HL-60 (cell line): ENCODE data around the gene ANKRD1.

ENCODE experiments used
- DNase-seq, 2 experiments: peaks; one replicate each; pipeline ENCODE4 v3.0.0-alpha.2; 2010 to 2020; ENCODE audit warnings: low read depth in 1 of 2, low spot score in 1 of 2
- H3K27ac ChIP-seq: fragments of 250-450 bp; sonication (Bioruptor Pico); replicated peaks from 2 replicates; pipeline ENCODE4 v1.5.1; 2020; ENCODE audit warnings: mild to moderate bottlenecking, moderate library complexity
- H3K27me3 ChIP-seq: fragments of 250-450 bp; sonication (Bioruptor Pico); 2 replicates; pipeline ENCODE4 v1.5.1; 2021; ENCODE audit warnings: mild to moderate bottlenecking, moderate library complexity; ENCODE audit not compliant: insufficient read depth, poor library complexity, severe bottlenecking
- H3K4me3 ChIP-seq: replicated peaks from 2 replicates; pipeline ENCODE4 v1.5.1; 2011; ENCODE audit warnings: mild to moderate bottlenecking, control low read depth, low read length; ENCODE audit not compliant: insufficient read depth
- CTCF ChIP-seq: IDR thresholded peaks from one replicate; pipeline ENCODE4 v1.5.1; 2011; ENCODE audit warnings: low read length, control low read depth, inconsistent platforms; ENCODE audit not compliant: insufficient read depth
- GABPA ChIP-seq: IDR thresholded peaks from 2 replicates; pipeline ENCODE4 v1.6.1; 2012; ENCODE audit warnings: low read depth
- POLR2AphosphoS5 ChIP-seq: IDR thresholded peaks from 2 replicates; pipeline ENCODE4 v1.6.1; 2012; ENCODE audit warnings: low read depth
- SPI1 ChIP-seq: IDR thresholded peaks from 2 replicates; pipeline ENCODE4 v1.6.1; 2012; ENCODE audit warnings: low read depth, mild to moderate bottlenecking, borderline replicate concordance
- TF ChIP-seq, protein P1 (sequence below): IDR thresholded peaks from 2 replicates; pipeline ENCODE4 v1.6.1; 2012; ENCODE audit warnings: low read depth; ENCODE audit not compliant: insufficient replicate concordance

ANKRD1 gene

GRCh38 chr10:90968328-90969081, 47.6 kb upstream of the ANKRD1 start:
- no peak for DNase-seq
- TF ChIP-seq CTCF (no peak), GABPA (no peak), SPI1 (no peak), POLR2AphosphoS5 (no peak)
- TF ChIP-seq, protein P1, sequence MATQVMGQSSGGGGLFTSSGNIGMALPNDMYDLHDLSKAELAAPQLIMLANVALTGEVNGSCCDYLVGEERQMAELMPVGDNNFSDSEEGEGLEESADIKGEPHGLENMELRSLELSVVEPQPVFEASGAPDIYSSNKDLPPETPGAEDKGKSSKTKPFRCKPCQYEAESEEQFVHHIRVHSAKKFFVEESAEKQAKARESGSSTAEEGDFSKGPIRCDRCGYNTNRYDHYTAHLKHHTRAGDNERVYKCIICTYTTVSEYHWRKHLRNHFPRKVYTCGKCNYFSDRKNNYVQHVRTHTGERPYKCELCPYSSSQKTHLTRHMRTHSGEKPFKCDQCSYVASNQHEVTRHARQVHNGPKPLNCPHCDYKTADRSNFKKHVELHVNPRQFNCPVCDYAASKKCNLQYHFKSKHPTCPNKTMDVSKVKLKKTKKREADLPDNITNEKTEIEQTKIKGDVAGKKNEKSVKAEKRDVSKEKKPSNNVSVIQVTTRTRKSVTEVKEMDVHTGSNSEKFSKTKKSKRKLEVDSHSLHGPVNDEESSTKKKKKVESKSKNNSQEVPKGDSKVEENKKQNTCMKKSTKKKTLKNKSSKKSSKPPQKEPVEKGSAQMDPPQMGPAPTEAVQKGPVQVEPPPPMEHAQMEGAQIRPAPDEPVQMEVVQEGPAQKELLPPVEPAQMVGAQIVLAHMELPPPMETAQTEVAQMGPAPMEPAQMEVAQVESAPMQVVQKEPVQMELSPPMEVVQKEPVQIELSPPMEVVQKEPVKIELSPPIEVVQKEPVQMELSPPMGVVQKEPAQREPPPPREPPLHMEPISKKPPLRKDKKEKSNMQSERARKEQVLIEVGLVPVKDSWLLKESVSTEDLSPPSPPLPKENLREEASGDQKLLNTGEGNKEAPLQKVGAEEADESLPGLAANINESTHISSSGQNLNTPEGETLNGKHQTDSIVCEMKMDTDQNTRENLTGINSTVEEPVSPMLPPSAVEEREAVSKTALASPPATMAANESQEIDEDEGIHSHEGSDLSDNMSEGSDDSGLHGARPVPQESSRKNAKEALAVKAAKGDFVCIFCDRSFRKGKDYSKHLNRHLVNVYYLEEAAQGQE: no peak
- Histone ChIP-seq H3K4me3 (no peak overlapping the region), H3K27ac (no peak overlapping the region), H3K27me3 (no peaks in the 10 kb centered on the region)

DNA sequence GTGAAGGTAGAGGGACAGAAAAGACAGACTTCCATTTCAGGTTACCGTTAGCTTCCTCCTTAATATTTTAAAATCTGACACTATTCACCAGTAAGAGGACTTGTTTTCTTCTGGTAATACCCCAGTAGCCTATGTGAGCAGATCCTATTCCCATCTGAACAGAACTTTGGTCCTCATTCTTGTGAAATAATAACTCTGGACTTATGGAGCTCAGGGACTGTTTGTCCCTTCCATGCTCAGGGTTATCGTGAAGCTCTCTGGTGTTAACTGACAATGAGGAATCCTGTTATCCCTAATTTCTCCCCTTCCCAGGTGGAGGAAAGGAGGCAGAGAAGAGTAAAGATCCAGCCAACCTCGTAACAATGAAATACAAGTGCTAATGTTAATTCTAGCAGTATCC, 47.0 kb upstream of the ANKRD1 start:
- Histone ChIP-seq H3K4me3 (no peak overlapping the region), H3K27ac (no peak overlapping the region), H3K27me3 (no peaks in the 10 kb centered on the region)
- no peak for TF ChIP-seq CTCF
- no peak for TF ChIP-seq SPI1
- no peak for TF ChIP-seq GABPA
- no peak for TF ChIP-seq POLR2AphosphoS5
- TF ChIP-seq, protein P1: no peak
- DNase-seq: no peak

- TF ChIP-seq CTCF (no peak), GABPA (no peak), POLR2AphosphoS5 (no peak), SPI1 (no peak)
- TF ChIP-seq, protein P1: no peak
- no peak for DNase-seq
- Histone ChIP-seq H3K4me3 (no peak overlapping the region), H3K27ac (no peak overlapping the region), H3K27me3 (no peaks in the 10 kb centered on the region)
These were observed 45.3 kb upstream of the ANKRD1 start for GRCh38 chr10:90966146-90966545.
